MM.1S (cell line): ENCODE data around the gene HMGN3.

ENCODE experiments used
- EZH2 ChIP-seq: fragments of 300-600 bp; sonication (generic); optimal IDR thresholded peaks from 2 replicates; pipeline ENCODE3; 2017; ENCODE audit warnings: low read depth, mild to moderate bottlenecking, antibody characterized with exemption, low read length, mixed read lengths
- TF ChIP-seq, protein P1 (sequence below): fragments of 300-600 bp; sonication (generic); IDR thresholded peaks from 2 replicates; pipeline ENCODE4 v1.5.1; 2016; ENCODE audit warnings: antibody characterized with exemption, low read length, mixed read lengths

DNA sequence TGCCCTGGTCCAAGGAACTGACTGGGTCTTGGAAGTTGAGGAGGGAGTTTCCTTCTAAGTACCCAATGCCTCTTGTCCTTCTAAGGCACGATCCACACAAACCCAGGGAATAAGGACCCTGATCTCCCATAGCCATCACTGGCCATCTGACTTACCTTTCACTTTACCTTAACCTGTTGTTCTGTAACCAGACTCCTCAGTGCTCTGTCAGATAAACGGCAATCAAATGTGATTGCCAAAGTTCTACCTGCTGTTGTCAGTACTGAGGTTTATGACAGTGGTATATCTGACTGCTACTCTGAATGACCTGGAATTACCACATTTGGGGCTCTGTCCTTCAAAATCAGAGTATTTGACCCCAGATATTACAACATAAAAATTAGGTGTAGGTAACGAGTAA, 49.8 kb downstream of the HMGN3 start:
- TF ChIP-seq, protein P1, sequence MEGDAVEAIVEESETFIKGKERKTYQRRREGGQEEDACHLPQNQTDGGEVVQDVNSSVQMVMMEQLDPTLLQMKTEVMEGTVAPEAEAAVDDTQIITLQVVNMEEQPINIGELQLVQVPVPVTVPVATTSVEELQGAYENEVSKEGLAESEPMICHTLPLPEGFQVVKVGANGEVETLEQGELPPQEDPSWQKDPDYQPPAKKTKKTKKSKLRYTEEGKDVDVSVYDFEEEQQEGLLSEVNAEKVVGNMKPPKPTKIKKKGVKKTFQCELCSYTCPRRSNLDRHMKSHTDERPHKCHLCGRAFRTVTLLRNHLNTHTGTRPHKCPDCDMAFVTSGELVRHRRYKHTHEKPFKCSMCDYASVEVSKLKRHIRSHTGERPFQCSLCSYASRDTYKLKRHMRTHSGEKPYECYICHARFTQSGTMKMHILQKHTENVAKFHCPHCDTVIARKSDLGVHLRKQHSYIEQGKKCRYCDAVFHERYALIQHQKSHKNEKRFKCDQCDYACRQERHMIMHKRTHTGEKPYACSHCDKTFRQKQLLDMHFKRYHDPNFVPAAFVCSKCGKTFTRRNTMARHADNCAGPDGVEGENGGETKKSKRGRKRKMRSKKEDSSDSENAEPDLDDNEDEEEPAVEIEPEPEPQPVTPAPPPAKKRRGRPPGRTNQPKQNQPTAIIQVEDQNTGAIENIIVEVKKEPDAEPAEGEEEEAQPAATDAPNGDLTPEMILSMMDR: no peak
- TF ChIP-seq EZH2: no peak
